Measurements from ENCODE around the gene B4GALNT2.
A peak's percentile ranks its signal among the peaks of the same experiment; 100 is the strongest.

Gene B4GALNT2

GRCh38 chr17:49213399-49213798, 80.8 kb downstream of the B4GALNT2 start:
- H3K4me3 ChIP-seq (ENCODE audit: low read depth, low read length) = peak overlapping the region; percentile 87
- peak; percentile 62 for DNase-seq (ENCODE audit: low read depth)
- TF ChIP-seq, protein P1, sequence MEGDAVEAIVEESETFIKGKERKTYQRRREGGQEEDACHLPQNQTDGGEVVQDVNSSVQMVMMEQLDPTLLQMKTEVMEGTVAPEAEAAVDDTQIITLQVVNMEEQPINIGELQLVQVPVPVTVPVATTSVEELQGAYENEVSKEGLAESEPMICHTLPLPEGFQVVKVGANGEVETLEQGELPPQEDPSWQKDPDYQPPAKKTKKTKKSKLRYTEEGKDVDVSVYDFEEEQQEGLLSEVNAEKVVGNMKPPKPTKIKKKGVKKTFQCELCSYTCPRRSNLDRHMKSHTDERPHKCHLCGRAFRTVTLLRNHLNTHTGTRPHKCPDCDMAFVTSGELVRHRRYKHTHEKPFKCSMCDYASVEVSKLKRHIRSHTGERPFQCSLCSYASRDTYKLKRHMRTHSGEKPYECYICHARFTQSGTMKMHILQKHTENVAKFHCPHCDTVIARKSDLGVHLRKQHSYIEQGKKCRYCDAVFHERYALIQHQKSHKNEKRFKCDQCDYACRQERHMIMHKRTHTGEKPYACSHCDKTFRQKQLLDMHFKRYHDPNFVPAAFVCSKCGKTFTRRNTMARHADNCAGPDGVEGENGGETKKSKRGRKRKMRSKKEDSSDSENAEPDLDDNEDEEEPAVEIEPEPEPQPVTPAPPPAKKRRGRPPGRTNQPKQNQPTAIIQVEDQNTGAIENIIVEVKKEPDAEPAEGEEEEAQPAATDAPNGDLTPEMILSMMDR (IDR thresholded peaks at IDR 0.05; ENCODE audit: insufficient read depth, low read depth, low read length, missing control alignments) = no peak

GRCh38 chr17:49213847-49214246, 81.3 kb downstream of the B4GALNT2 start:
- H3K4me3 ChIP-seq (ENCODE audit: low read depth, low read length) = peak overlapping the region; percentile 87
- TF ChIP-seq, protein P1 (IDR thresholded peaks at IDR 0.05; ENCODE audit: insufficient read depth, low read depth, low read length, missing control alignments) = no peak
- DNase-seq (ENCODE audit: low read depth) = no peak

GRCh38 chr17:49214676-49215360, 82.2 kb downstream of the B4GALNT2 start:
- peak; percentile 47 for DNase-seq (ENCODE audit: low read depth)
- TF ChIP-seq, protein P1 (IDR thresholded peaks at IDR 0.05; ENCODE audit: insufficient read depth, low read depth, low read length, missing control alignments) = no peak
- peak overlapping the region; percentile 87 for H3K4me3 ChIP-seq (ENCODE audit: low read depth, low read length)

- 0 out of 2 replicates have a peak overlapping the region, but pooled peaks have one; percentile 9 for H3K4me3 ChIP-seq (ENCODE audit: low read depth, low read length)
- no peak for DNase-seq (ENCODE audit: low read depth)
- TF ChIP-seq, protein P1 (IDR thresholded peaks at IDR 0.05; ENCODE audit: insufficient read depth, low read depth, low read length, missing control alignments) = no peak
Measured at GRCh38 chr17:49216482-49216881, 83.9 kb downstream of the B4GALNT2 start.

DNA sequence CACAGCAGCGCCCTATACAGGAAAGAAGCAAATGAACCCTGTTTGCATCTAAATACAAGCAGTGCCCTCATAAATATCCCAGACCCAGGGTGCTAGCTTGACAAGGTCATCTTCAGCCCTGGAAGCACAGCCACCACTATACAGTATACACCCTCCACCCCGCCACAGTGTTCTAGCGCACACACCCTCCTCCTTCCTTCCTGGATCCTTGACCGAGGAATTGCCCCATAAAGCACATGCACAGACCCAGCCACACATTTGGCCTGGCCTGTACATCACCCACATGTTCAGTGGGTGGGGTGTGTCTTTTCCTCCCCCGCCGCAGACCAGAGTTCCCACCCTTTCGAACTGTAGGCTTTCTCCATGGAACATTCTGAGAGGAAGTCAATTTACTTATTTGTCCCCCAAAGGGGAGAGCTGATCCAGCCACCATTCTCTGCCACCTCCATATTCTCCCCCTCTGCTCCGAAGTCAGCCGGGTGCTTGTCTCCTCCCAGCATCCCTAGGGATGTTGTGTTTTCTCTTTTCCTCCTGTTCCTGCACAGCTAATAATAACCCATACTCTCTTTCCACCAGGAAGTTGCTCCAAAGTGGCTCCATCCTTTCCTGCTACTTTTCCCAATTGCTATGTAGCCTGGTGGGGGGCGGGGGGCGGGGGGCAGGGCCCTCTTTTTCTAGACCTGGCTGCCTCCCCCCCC, 84.5 kb downstream of the B4GALNT2 start:
- no peak overlapping the region for H3K4me3 ChIP-seq (ENCODE audit: low read depth, low read length)
- TF ChIP-seq, protein P1 (IDR thresholded peaks at IDR 0.05; ENCODE audit: insufficient read depth, low read depth, low read length, missing control alignments) = no peak
- no peak for DNase-seq (ENCODE audit: low read depth)

GRCh38 chr17:49217651-49218413, 85.3 kb downstream of the B4GALNT2 start:
- no peak overlapping the region for H3K4me3 ChIP-seq (ENCODE audit: low read depth, low read length)
- peak; percentile 94 for DNase-seq (ENCODE audit: low read depth)
- TF ChIP-seq, protein P1 (IDR thresholded peaks at IDR 0.05; ENCODE audit: insufficient read depth, low read depth, low read length, missing control alignments) = no peak

Measured in GM12865 (cell line).